Measurements from ENCODE around the gene SPACA5B. TPM values are rescaled to one million over a fixed set of nuclear protein-coding genes. Genes with fewer than 3 reads are reported as not detected.
"Not testable (repeated sequence)": the region's sequence is repeated elsewhere in the genome, so short reads cannot be mapped to it uniquely, and the experiment has no call there.

Gene SPACA5B
- not detected for total RNA-seq (ENCODE audit: unreplicated experiment)
- long read RNA-seq, result 0 reads

DNA sequence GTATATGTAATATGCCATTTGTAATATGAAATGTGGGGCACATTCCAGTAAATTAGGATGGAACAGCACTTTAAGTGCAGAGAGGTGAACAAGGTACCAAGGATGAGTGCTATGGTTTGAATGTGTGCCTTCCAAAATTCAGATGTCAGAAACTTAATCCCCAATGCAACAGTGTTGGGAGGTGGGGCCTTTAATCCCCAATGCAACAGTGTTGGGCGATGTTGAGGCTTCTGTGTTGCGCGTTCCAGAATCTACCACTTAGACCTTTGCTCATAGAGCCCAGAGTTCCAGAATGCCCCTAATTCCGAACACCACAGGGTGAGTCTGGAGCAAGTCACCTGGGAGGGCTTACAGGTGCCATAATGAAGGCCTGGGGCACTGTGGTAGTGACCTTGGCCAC is at the start of gene SPACA5B:
TSS of gene SPACA5B (plus strand) at position 301 of the 400 bp plus-strand sequence. CDS start at position 363, 62 bp downstream.
- H3K27ac Mint-ChIP-seq (ENCODE audit: unreplicated experiment); H3K4me1 Mint-ChIP-seq (ENCODE audit: unreplicated experiment); H3K4me3 Mint-ChIP-seq (ENCODE audit: unreplicated experiment); H3K27me3 Mint-ChIP-seq (ENCODE audit: unreplicated experiment); H3K36me3 Mint-ChIP-seq (ENCODE audit: low read depth, unreplicated experiment); DNase-seq (ENCODE audit: low spot score); H3K9me3 Mint-ChIP-seq (ENCODE audit: unreplicated experiment): not testable (repeated sequence)

- no peak overlapping the region for H3K4me3 Mint-ChIP-seq (ENCODE audit: unreplicated experiment)
- peaks cover 3% of the 10 kb centered on the region for H3K27me3 Mint-ChIP-seq (ENCODE audit: unreplicated experiment)
- peaks cover 3% of the 10 kb centered on the region for H3K4me1 Mint-ChIP-seq (ENCODE audit: unreplicated experiment)
- H3K9me3 Mint-ChIP-seq (ENCODE audit: unreplicated experiment), result no peaks in the 10 kb centered on the region
- no peak for TF ChIP-seq CTCF (IDR thresholded peaks at IDR 0.05; ENCODE audit: unreplicated experiment)
- H3K36me3 Mint-ChIP-seq (ENCODE audit: low read depth, unreplicated experiment), result no peaks in the 10 kb centered on the region
- DNase-seq (ENCODE audit: low spot score), result peak; percentile 41
- no peak overlapping the region for H3K27ac Mint-ChIP-seq (ENCODE audit: unreplicated experiment)
These were observed 47.2 kb upstream of the SPACA5B start for GRCh38 chrX:48083212-48083611.

GRCh38 chrX:48083706-48084105 is 46.7 kb upstream of the SPACA5B start:
- Mint-ChIP-seq H3K9me3 (ENCODE audit: unreplicated experiment) (no peaks in the 10 kb centered on the region), H3K4me3 (ENCODE audit: unreplicated experiment) (no peak overlapping the region), H3K36me3 (ENCODE audit: low read depth, unreplicated experiment) (no peaks in the 10 kb centered on the region), H3K4me1 (ENCODE audit: unreplicated experiment) (peaks cover 3% of the 10 kb centered on the region), H3K27me3 (ENCODE audit: unreplicated experiment) (peaks cover 3% of the 10 kb centered on the region), H3K27ac (ENCODE audit: unreplicated experiment) (no peak overlapping the region)
- no peak for TF ChIP-seq CTCF (IDR thresholded peaks at IDR 0.05; ENCODE audit: unreplicated experiment)
- DNase-seq (ENCODE audit: low spot score), result no peak

DNA sequence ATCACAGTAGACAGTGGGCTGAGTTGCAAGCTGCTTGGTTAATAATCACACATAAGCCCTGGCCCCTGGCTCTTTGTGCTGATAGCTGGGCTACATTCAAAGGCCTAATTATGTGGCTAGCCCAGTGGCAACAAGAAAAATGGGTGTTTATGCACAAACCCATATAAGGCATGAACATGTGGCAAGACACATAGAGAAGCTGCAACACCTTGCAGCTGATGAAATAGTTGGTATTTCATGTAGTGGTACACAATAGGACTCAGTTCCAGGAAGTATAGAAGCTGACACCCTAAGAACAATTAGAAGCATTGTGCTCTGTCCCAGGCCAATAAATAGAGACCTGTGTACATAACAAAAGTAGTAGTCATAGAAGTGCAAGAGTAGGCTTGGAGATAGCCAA is 44.3 kb upstream of the SPACA5B start:
- peaks cover 3% of the 10 kb centered on the region for H3K4me1 Mint-ChIP-seq (ENCODE audit: unreplicated experiment)
- H3K27me3 Mint-ChIP-seq (ENCODE audit: unreplicated experiment), result peaks cover 3% of the 10 kb centered on the region
- no peak overlapping the region for H3K27ac Mint-ChIP-seq (ENCODE audit: unreplicated experiment)
- no peak overlapping the region for H3K4me3 Mint-ChIP-seq (ENCODE audit: unreplicated experiment)
- TF ChIP-seq CTCF (IDR thresholded peaks at IDR 0.05; ENCODE audit: unreplicated experiment), result no peak
- DNase-seq (ENCODE audit: low spot score), result no peak
- no peaks in the 10 kb centered on the region for H3K36me3 Mint-ChIP-seq (ENCODE audit: low read depth, unreplicated experiment)
- H3K9me3 Mint-ChIP-seq (ENCODE audit: unreplicated experiment), result no peaks in the 10 kb centered on the region

- Mint-ChIP-seq H3K36me3 (ENCODE audit: low read depth, unreplicated experiment) (no peaks in the 10 kb centered on the region), H3K4me1 (ENCODE audit: unreplicated experiment) (peaks cover 3% of the 10 kb centered on the region), H3K27me3 (ENCODE audit: unreplicated experiment) (no peaks in the 10 kb centered on the region), H3K27ac (ENCODE audit: unreplicated experiment) (no peak overlapping the region), H3K4me3 (ENCODE audit: unreplicated experiment) (no peak overlapping the region), H3K9me3 (ENCODE audit: unreplicated experiment) (no peaks in the 10 kb centered on the region)
- no peak for DNase-seq (ENCODE audit: low spot score)
- no peak for TF ChIP-seq CTCF (IDR thresholded peaks at IDR 0.05; ENCODE audit: unreplicated experiment)
These were observed 40.3 kb upstream of the SPACA5B start for GRCh38 chrX:48090123-48090522.

DNA sequence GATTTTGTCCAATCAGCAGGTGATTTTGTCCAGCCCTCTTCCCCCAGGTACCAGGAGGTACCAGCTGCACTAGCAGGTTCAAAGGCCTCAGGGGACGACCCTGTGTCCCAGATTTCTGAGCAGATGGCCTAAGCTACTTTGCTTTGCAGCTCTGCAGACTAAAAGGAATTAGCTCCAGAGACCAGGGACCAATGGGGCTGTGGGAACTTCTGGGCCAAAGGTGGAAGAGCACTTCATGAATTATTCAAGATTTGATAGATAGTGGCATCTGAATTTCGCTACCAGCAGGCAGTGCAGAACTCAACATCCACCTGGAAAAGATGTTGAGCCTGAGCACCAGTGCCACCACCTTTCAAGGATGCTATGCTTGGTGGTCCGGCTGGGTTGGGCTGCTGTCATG is 37.9 kb upstream of the SPACA5B start:
- not testable (repeated sequence) for H3K27ac Mint-ChIP-seq (ENCODE audit: unreplicated experiment); DNase-seq (ENCODE audit: low spot score); H3K4me3 Mint-ChIP-seq (ENCODE audit: unreplicated experiment); H3K36me3 Mint-ChIP-seq (ENCODE audit: low read depth, unreplicated experiment); H3K4me1 Mint-ChIP-seq (ENCODE audit: unreplicated experiment); H3K27me3 Mint-ChIP-seq (ENCODE audit: unreplicated experiment); H3K9me3 Mint-ChIP-seq (ENCODE audit: unreplicated experiment)
